PC-9 (cell line): ENCODE data around the gene ATP8B3. TPM values are rescaled to one million over a fixed set of nuclear protein-coding genes. Genes with fewer than 3 reads are reported as not detected.

Experiments used
- BruUV-seq: library from RNA; stranded (reverse); fragments of 400-500 nt; replicated peaks from 2 replicates; lab custom pipeline; 2021; lab: Mats Ljungman, UMichigan
- CTCF ChIA-PET: fragments of 300-600 bp; sonication (Branson Sonifier 250); formaldehyde crosslinking; loops from one replicate; lab custom pipeline; 2022; ENCODE audit warnings: antibody characterized with exemption; lab: Charles Lee
- POLR2A ChIA-PET: fragments of 300-600 bp; sonication (Branson Sonifier 250); formaldehyde crosslinking; loops from one replicate; lab custom pipeline; 2022; ENCODE audit warnings: antibody characterized with exemption; ENCODE audit not compliant: unreplicated experiment; lab: Charles Lee
- DNase-seq, 2 experiments: peaks; one replicate each; pipeline versions ENCODE4 v3.0.0 to v3.0.0-alpha.2; 2015 to 2022; ENCODE audit warnings: mixed read lengths in 1 of 2
- H2AFZ ChIP-seq: fragments of 200-600 bp; sonication (generic); 2 replicates; pipeline ENCODE4 v1.8.1; 2017; ENCODE audit warnings: antibody characterized with exemption
- H3F3A ChIP-seq: fragments of 200-600 bp; sonication (generic); 2 replicates; pipeline ENCODE4 v1.8.1; 2017; ENCODE audit warnings: antibody characterized with exemption, mild to moderate bottlenecking, low read depth; ENCODE audit not compliant: insufficient read depth
- H3K27ac ChIP-seq: fragments of 200-600 bp; sonication (generic); 2 replicates; pipeline ENCODE4 v1.6.1; 2016; ENCODE audit warnings: mixed run types
- H3K27me3 ChIP-seq: fragments of 200-600 bp; sonication (generic); 2 replicates; pipeline ENCODE4 v1.6.1; 2016; ENCODE audit warnings: low read depth, mixed run types; ENCODE audit not compliant: insufficient read depth
- H3K36me3 ChIP-seq: fragments of 200-600 bp; sonication (generic); 2 replicates; pipeline ENCODE4 v1.6.1; 2016; ENCODE audit warnings: low read depth, mixed run types
- H3K4me1 ChIP-seq: fragments of 200-600 bp; sonication (generic); replicated peaks from 2 replicates; pipeline ENCODE4 v1.6.1; 2016; ENCODE audit warnings: mixed run types; ENCODE audit not compliant: insufficient read depth
- H3K4me2 ChIP-seq: fragments of 200-600 bp; sonication (generic); 2 replicates; pipeline ENCODE4 v1.6.1; 2017; ENCODE audit warnings: mixed run types
- H3K4me3 ChIP-seq: fragments of 200-600 bp; sonication (generic); 2 replicates; pipeline ENCODE4 v1.6.1; 2016; ENCODE audit warnings: mixed run types
- H3K79me2 ChIP-seq: fragments of 200-600 bp; sonication (generic); 2 replicates; pipeline ENCODE4 v1.6.1; 2017; ENCODE audit warnings: low read depth, mixed run types
- H3K9me2 ChIP-seq: fragments of 200-600 bp; sonication (generic); 2 replicates; pipeline ENCODE4 v1.8.1; 2017; ENCODE audit warnings: mild to moderate bottlenecking; ENCODE audit not compliant: insufficient read depth
- H3K9me3 ChIP-seq: fragments of 200-600 bp; sonication (generic); 2 replicates; pipeline ENCODE4 v1.8.1; 2016; ENCODE audit warnings: low read depth; ENCODE audit not compliant: insufficient read depth
- H4K20me1 ChIP-seq: fragments of 200-600 bp; sonication (generic); 2 replicates; pipeline ENCODE4 v1.8.1; 2017; ENCODE audit not compliant: insufficient read depth
- EZH2 ChIP-seq: fragments of 200-600 bp; sonication (generic); IDR thresholded peaks from 2 replicates; pipeline ENCODE4 v1.8.0; 2017; ENCODE audit warnings: antibody characterized with exemption, low read depth
- intact Hi-C: fragments of 100-400 bp; cut with micrococcal nuclease; formaldehyde crosslinking; loops from one replicate; pipeline ENCODE4 v1.10.0; 2022; ENCODE audit not compliant: unreplicated experiment
- total RNA-seq: library from RNA; stranded (reverse); gene quantifications from 2 replicates; pipeline ENCODE4 v1.2.3, GENCODE V29; 2021
- TF ChIP-seq, protein P1 (sequence below): fragments of 200-600 bp; sonication (generic); conservative IDR thresholded peaks from 2 replicates; pipeline ENCODE4 v1.6.1; 2017; ENCODE audit warnings: mixed run types, antibody characterized with exemption, mild to moderate bottlenecking, moderate library complexity

The ATP8B3 gene
- total RNA-seq, 1 experiment from 2014 or later: 8.3 TPM

GRCh38 chr19:1845125-1845515 lies 33.0 kb upstream of the ATP8B3 start:
- no peak overlapping the region for H3K4me3 ChIP-seq
- intact Hi-C loops: no loop called here
- no peaks in the 10 kb centered on the region for H3K36me3 ChIP-seq
- H2AFZ ChIP-seq: no peak overlapping the region
- H4K20me1 ChIP-seq: peaks cover 62% of the 10 kb centered on the region
- H3K4me2 ChIP-seq: no peak overlapping the region
- H3K27ac ChIP-seq: no peak overlapping the region
- POLR2A ChIA-PET: no interaction called here
- no peaks in the 10 kb centered on the region for H3K9me3 ChIP-seq
- peaks cover 51% of the 10 kb centered on the region for H3K79me2 ChIP-seq
- peaks cover 14% of the 10 kb centered on the region; the same call in 1 of the 2 replicates for H3F3A ChIP-seq
- 0 out of 2 replicates have a peak, but pooled peaks cover 11% of the 10 kb centered on the region for H3K4me1 ChIP-seq
- no peak for DNase-seq
- no peak for TF ChIP-seq EZH2
- TF ChIP-seq, protein P1, sequence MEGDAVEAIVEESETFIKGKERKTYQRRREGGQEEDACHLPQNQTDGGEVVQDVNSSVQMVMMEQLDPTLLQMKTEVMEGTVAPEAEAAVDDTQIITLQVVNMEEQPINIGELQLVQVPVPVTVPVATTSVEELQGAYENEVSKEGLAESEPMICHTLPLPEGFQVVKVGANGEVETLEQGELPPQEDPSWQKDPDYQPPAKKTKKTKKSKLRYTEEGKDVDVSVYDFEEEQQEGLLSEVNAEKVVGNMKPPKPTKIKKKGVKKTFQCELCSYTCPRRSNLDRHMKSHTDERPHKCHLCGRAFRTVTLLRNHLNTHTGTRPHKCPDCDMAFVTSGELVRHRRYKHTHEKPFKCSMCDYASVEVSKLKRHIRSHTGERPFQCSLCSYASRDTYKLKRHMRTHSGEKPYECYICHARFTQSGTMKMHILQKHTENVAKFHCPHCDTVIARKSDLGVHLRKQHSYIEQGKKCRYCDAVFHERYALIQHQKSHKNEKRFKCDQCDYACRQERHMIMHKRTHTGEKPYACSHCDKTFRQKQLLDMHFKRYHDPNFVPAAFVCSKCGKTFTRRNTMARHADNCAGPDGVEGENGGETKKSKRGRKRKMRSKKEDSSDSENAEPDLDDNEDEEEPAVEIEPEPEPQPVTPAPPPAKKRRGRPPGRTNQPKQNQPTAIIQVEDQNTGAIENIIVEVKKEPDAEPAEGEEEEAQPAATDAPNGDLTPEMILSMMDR: no peak
- H3K27me3 ChIP-seq: no peaks in the 10 kb centered on the region
- CTCF ChIA-PET: no interaction called here
- no TSS peak for BruUV-seq
- H3K9me2 ChIP-seq: no peaks in the 10 kb centered on the region

DNA sequence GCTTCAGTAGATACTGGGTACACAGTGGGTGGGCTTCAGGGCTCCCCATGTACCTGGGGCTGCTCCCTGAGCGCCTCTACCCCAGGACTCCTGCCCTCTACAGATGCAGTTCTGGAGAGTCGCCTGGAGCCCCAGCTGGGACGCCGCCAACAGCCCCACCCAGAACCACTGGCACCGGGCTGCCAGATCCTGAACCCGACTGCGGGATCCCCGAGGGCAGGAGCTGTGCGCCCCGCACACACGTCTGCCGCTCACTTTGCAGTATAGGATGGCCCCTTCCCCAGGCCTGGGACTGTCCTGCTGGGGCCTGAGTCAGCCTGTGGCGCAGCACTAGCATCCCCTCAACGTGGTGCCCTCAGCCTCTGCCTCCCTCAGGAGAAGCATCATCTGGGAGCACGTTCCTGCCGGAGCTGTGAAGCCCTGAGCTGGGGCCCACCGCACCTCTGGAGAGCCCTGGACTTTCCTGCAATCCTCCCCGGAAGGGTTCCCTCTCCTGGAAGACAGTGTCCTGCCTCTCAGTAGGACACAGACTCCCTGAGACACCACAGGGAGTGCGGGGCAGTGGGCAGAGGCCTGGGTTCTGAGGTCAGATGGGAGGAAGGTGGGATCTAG lies 32.5 kb upstream of the ATP8B3 start:
- no peaks in the 10 kb centered on the region for H3K27me3 ChIP-seq
- H2AFZ ChIP-seq: no peak overlapping the region
- 0 out of 2 replicates have a peak, but pooled peaks cover 11% of the 10 kb centered on the region for H3K4me1 ChIP-seq
- peaks cover 51% of the 10 kb centered on the region for H3K79me2 ChIP-seq
- H3K4me2 ChIP-seq: no peak overlapping the region
- H4K20me1 ChIP-seq: peaks cover 63% of the 10 kb centered on the region
- no peak overlapping the region for H3K4me3 ChIP-seq
- H3F3A ChIP-seq: peaks cover 9% of the 10 kb centered on the region; the same call in 1 of the 2 replicates
- DNase-seq: no peak
- H3K36me3 ChIP-seq: no peaks in the 10 kb centered on the region
- TF ChIP-seq EZH2: no peak
- TF ChIP-seq, protein P1: no peak
- intact Hi-C loops: no loop called here
- ChIA-PET CTCF (no interaction called here), POLR2A (no interaction called here)
- no peaks in the 10 kb centered on the region for H3K9me2 ChIP-seq
- no peaks in the 10 kb centered on the region for H3K9me3 ChIP-seq
- no TSS peak for BruUV-seq
- H3K27ac ChIP-seq: no peak overlapping the region

DNA sequence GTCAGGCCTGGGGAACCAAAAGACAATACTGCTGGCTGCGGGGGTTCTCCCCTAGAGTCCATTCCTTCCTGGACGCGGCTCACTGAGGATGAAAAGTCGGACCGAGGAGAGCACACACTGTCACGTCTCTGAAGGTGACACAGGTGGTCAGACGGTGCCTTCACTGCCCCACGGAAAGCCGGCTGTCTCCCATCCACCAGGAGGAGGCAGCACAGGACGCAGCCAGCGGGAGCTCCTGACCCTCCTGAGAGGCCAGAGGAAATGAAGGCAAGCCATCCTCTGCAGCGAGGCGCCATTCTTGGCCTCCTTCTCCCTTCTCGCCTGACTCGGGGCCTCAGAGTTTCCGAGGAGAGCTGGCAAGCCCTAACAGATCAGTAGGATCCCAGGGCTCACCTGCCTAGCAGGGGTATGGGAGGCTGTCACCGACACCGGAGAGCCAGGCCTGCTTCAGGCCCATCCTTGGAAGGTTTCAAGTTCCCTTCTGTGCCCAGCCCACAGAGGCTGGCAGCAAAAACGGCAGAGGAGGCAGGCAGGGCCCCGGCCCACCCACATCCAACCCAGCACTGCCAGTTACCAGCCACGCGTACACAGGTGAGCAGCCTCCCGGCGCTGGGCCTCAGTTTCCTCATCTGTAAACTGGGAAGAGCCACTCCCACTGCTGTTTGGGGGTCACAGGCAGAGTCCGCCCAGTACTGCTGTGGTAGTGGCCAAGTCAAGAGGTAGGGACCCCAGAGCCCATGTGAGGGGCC lies 31.7 kb upstream of the ATP8B3 start:
- ChIA-PET CTCF (no interaction called here), POLR2A (no interaction called here)
- Histone ChIP-seq H3K9me2 (no peaks in the 10 kb centered on the region), H3K79me2 (peaks cover 51% of the 10 kb centered on the region), H3K9me3 (no peaks in the 10 kb centered on the region), H2AFZ (no peak overlapping the region), H3K36me3 (no peaks in the 10 kb centered on the region), H3K4me1 (0 out of 2 replicates have a peak, but pooled peaks cover 11% of the 10 kb centered on the region), H3K4me2 (no peak overlapping the region), H4K20me1 (peaks cover 63% of the 10 kb centered on the region), H3K27ac (no peak overlapping the region), H3F3A (peaks cover under 1% of the 10 kb centered on the region; the same call in 1 of the 2 replicates), H3K4me3 (no peak overlapping the region), H3K27me3 (no peaks in the 10 kb centered on the region)
- TF ChIP-seq, protein P1: no peak
- TF ChIP-seq EZH2: no peak
- BruUV-seq: no TSS peak
- DNase-seq: no peak
- intact Hi-C loops: no loop called here
